Measurements from ENCODE around the gene FRAT2. TPM values are rescaled to one million over a fixed set of nuclear protein-coding genes. Genes with fewer than 3 reads are reported as not detected.
"Not testable (repeated sequence)": the region's sequence is repeated elsewhere in the genome, so short reads cannot be mapped to it uniquely, and the experiment has no call there.

The FRAT2 gene
- polyA plus RNA-seq, 1 donor from 2014 or later: 7.3 TPM

DNA sequence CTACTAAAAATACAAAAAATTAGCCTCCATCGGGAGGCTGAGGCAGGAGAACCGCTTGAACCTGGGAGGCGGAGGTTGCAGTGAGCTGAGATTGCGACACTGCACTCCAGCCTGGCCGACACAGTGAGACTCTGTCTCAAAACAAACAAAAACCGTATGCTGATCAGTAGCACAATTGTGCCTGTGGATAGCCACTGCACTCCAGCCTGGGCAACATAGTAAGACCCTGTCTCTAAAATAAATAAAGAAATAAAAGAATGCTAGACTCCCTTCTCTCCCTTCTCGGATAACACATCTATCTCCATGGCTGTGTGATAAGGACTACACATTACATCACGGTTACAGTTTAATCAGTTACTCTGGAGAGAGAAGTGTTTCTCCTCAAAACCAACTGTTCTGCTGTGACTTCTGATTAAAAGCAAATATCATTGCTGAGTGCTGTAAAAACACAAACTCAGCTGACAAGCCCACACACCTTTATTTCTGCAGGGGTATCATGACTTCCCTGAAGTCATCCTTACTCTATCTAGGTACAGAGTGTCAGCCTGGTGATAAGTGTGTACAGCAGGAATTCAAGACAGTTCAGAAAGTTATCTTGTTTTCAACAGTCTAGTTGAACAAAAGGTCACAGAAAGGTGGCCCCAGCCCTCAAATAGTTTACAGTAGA is 36.8 kb downstream of the FRAT2 start:
- H3K4me3 Mint-ChIP-seq: no peak overlapping the region
- no peaks in the 10 kb centered on the region for H3K36me3 Mint-ChIP-seq
- no peaks in the 10 kb centered on the region for H3K9me3 Mint-ChIP-seq
- no peak overlapping the region for H3K27ac Mint-ChIP-seq
- no peaks in the 10 kb centered on the region for H3K27me3 Mint-ChIP-seq
- H3K4me1 Mint-ChIP-seq: peaks cover 2 to 4% (median 2%) of the 10 kb centered on the region in 3 donors

GRCh38 chr10:97292862-97293198 is 41.7 kb downstream of the FRAT2 start:
- peaks cover 11 to 17% (median 17%) of the 10 kb centered on the region in 3 donors for H3K4me1 Mint-ChIP-seq

GRCh38 chr10:97292097-97292861 is 42.2 kb downstream of the FRAT2 start, which contains the start of gene ARHGAP19:
Gene ARHGAP19 (minus strand): TSS chr10:97292637. CDS start chr10:97292627, 10 bp downstream.
- Mint-ChIP-seq H3K4me3 (peak within 1 kb of the TSS; percentile 84 to 99 (median 93)), H3K4me1 (peaks cover 11 to 17% (median 17%) of the 10 kb centered on the region in 3 donors), H3K36me3 (peaks cover 2% of the 10 kb centered on the region), H3K27ac (peak within 1 kb of the TSS; percentile 43 to 94 (median 89)), H3K27me3 (no peaks in the 10 kb centered on the region), H3K9me3 (no peaks in the 10 kb centered on the region)

More at GRCh38 chr10:97292862-97293198, 41.7 kb downstream of the FRAT2 start:
- Mint-ChIP-seq H3K36me3 (peaks cover 2% of the 10 kb centered on the region), H3K9me3 (no peaks in the 10 kb centered on the region), H3K4me3 (peak overlapping the region; percentile 84 to 99 (median 93)), H3K27me3 (no peaks in the 10 kb centered on the region), H3K27ac (peak overlapping the region; percentile 43 to 94 (median 89))

DNA sequence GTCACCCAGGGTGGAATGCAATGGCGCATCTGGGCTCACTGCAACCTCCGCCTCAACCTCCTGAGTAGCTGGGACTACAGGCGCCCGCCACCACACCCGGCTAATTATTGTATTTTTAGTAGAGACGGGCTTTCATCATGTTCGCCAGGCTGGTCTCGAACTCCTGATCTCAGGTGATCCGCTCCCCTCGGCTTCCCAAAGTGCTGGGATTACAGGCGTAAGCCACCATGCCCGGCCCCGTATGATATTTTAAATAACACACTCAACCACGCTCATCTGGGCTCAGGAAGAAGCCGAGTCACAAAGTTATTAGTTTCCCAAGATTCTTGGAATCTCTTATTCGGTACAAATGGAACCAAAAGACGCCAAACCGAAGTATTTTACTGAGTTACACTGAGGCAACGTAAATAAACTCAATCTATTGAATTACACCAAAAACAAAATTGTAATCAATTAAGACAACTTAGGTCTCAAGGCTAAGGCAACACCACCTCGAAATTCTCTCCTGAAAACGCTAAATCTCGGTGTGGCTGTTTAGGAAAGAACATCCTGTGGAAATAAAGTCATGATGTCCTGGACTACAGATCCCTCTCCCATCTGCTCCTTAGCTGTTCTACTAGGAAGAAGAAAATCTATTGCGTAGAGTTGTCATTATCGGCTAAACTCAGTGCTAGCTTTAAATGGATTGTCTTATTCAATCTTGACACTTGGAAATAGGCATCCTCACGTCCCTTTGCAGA is 43.0 kb downstream of the FRAT2 start:
- Mint-ChIP-seq H3K4me1 (peaks cover 11 to 17% (median 17%) of the 10 kb centered on the region in 3 donors), H3K27ac (peak overlapping the region in 2 of 3 donors; percentile 50 to 94), H3K36me3 (peaks cover 4% of the 10 kb centered on the region), H3K9me3 (no peaks in the 10 kb centered on the region), H3K4me3 (peak overlapping the region; percentile 84 to 99 (median 93)), H3K27me3 (no peaks in the 10 kb centered on the region)

DNA sequence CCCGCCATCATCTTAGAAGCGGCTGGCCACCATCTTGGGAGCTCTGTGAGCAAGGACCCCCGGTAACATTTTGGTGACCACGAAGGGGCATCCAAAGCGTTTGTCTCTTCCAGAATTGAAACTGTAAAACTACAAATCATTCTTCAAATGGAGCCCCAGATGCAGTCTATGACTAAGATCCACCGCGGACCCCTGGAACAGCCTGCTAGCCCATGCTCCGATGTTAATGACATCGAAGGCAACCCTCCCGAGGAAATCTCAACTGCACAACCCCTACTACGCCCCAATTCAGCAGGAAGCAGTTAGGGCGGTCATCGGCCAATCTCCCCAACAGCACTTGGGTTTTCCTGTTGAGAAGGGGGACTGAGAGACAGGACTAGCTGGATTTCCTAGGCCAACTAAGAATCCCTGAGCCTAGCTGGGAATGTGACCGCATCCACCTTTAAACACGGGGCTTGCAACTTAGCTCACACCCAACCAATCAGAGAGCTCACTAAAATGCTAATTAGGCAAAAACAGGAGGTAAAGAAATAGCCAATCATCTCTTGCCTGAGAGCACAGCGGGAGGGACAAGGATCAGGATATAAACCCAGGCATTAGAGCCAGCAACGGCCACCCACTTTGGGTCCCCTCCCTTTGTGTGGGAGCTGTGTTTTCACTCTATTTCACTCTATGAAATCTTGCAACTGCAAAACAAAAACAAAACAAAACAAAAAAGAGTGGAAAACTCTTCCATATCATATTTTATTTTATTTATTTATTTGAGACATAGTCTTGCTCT is 43.8 kb downstream of the FRAT2 start:
- peaks cover 11 to 20% (median 17%) of the 10 kb centered on the region in 3 donors for H3K4me1 Mint-ChIP-seq
- not testable (repeated sequence) for H3K9me3 Mint-ChIP-seq

GRCh38 chr10:97290076-97290475 is 44.5 kb downstream of the FRAT2 start:
- Mint-ChIP-seq H3K4me3 (peak overlapping the region in 1 of 4 donors; percentile 73), H3K4me1 (peaks cover 11 to 21% (median 17%) of the 10 kb centered on the region in 3 donors)
- H3K27ac Mint-ChIP-seq, H3K27me3 Mint-ChIP-seq, H3K9me3 Mint-ChIP-seq, H3K36me3 Mint-ChIP-seq: not testable (repeated sequence)

More for the DNA sequence above, 43.8 kb downstream of the FRAT2 start:
- not testable (repeated sequence) for H3K27ac Mint-ChIP-seq, H3K27me3 Mint-ChIP-seq, H3K36me3 Mint-ChIP-seq
- peak overlapping the region in 3 of 4 donors; percentile 48 to 97 (median 89) for H3K4me3 Mint-ChIP-seq

Other genes starting within 250 kb of the FRAT2 start
- not detected for gene SLIT1, start 148.8 kb downstream of the FRAT2 start, polyA plus RNA-seq
- 7.3 TPM for gene ARHGAP19, start 42.1 kb downstream of the FRAT2 start, polyA plus RNA-seq
- 6.2 TPM for gene FRAT1, start 15.5 kb downstream of the FRAT2 start, polyA plus RNA-seq
- 15.0 TPM for gene RRP12, start 66.6 kb upstream of the FRAT2 start, polyA plus RNA-seq
- gene PGAM1, start 91.5 kb upstream of the FRAT2 start, polyA plus RNA-seq: 192 TPM
- gene EXOSC1, start 111.3 kb upstream of the FRAT2 start, polyA plus RNA-seq: 60.6 TPM
- 23.3 TPM for gene ZDHHC16, start 111.4 kb upstream of the FRAT2 start, polyA plus RNA-seq
- 29.1 TPM for gene MMS19, start 163.7 kb upstream of the FRAT2 start, polyA plus RNA-seq
- gene UBTD1, start 164.2 kb upstream of the FRAT2 start, polyA plus RNA-seq: 1.2 TPM
- gene ANKRD2, start 238.1 kb upstream of the FRAT2 start, polyA plus RNA-seq: not detected
- not detected for gene HOGA1, start 249.7 kb upstream of the FRAT2 start, polyA plus RNA-seq